Measurements from ENCODE around the gene HDAC10.

HDAC10 gene

DNA sequence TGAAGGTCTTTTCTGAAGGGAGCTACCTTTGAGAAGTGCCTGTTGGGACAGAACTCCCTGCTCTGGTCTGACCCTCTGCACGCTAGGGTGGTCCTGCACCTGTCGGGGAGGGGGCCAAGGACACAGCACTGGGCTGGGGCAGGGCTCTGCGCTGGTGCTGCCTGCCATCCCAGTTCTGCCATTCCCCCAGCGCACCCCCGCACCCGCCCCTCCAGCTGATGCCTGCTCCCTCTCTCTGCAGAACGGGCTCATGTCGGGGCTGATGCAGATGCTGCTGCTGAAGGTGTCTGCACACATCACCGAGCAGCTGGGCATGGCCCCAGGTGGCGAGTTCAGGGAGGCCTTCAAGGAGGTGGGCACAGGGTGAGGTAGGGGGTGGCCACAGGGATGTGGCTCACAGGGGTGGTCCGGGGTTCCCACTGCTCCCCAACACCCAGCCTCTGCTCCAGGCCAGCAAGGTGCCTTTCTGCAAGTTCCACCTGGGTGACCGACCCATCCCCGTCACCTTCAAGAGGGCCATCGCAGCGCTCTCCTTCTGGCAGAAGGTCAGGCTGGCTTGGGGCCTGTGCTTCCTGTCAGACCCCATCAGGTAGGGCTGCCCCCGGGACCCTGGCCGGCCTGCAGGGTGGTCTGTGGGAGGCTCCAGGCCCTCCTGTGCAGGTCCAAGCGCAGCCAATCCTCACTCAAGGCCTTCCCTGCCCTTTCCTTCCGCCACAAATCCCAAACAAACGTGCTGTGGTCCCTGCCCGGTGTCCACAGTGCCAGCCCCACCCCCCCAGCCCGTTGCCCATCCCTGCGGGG, 53.9 kb downstream of the HDAC10 start:
- no peak overlapping the region for H3K4me3 ChIP-seq (ENCODE audit: low read depth, low read length)
- no peak for DNase-seq (ENCODE audit: low read depth)
- TF ChIP-seq, protein P1, sequence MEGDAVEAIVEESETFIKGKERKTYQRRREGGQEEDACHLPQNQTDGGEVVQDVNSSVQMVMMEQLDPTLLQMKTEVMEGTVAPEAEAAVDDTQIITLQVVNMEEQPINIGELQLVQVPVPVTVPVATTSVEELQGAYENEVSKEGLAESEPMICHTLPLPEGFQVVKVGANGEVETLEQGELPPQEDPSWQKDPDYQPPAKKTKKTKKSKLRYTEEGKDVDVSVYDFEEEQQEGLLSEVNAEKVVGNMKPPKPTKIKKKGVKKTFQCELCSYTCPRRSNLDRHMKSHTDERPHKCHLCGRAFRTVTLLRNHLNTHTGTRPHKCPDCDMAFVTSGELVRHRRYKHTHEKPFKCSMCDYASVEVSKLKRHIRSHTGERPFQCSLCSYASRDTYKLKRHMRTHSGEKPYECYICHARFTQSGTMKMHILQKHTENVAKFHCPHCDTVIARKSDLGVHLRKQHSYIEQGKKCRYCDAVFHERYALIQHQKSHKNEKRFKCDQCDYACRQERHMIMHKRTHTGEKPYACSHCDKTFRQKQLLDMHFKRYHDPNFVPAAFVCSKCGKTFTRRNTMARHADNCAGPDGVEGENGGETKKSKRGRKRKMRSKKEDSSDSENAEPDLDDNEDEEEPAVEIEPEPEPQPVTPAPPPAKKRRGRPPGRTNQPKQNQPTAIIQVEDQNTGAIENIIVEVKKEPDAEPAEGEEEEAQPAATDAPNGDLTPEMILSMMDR (IDR thresholded peaks at IDR 0.05; ENCODE audit: low read depth, low read length), result no peak
- no peak for TF ChIP-seq MYC (IDR thresholded peaks at IDR 0.05; ENCODE audit: low read depth, low read length)
- no peak for TF ChIP-seq POLR2A (IDR thresholded peaks at IDR 0.05; ENCODE audit: extremely low read depth, insufficient read length)
- no peak for TF ChIP-seq MAX (IDR thresholded peaks at IDR 0.05; ENCODE audit: low read depth, low read length)

GRCh38 chr22:50196256-50196655, 54.8 kb downstream of the HDAC10 start:
- DNase-seq (ENCODE audit: low read depth), result no peak
- TF ChIP-seq, protein P1 (IDR thresholded peaks at IDR 0.05; ENCODE audit: low read depth, low read length), result no peak
- TF ChIP-seq POLR2A (IDR thresholded peaks at IDR 0.05; ENCODE audit: extremely low read depth, insufficient read length), result no peak
- no peak for TF ChIP-seq MYC (IDR thresholded peaks at IDR 0.05; ENCODE audit: low read depth, low read length)
- no peak for TF ChIP-seq MAX (IDR thresholded peaks at IDR 0.05; ENCODE audit: low read depth, low read length)
- H3K4me3 ChIP-seq (ENCODE audit: low read depth, low read length), result no peak overlapping the region
